Transverse colon (tissue), 4 donors: ENCODE measurements around the gene CILP2. TPM values are rescaled to one million over a fixed set of nuclear protein-coding genes. Genes with fewer than 3 reads are reported as not detected.

Experiments used
- DNase-seq: peaks from one replicate; pipeline ENCODE4 v3.0.0-alpha.2; 2019
- H3K27ac ChIP-seq, 4 donors: fragments of 200-600 bp; sonication (generic); 2 replicates each; pipeline ENCODE4 v1.5.1; 2016 to 2018; ENCODE audit warnings: inconsistent platforms in 4 of 4
- H3K27me3 ChIP-seq: fragments of 200-600 bp; sonication (generic); 2 replicates; pipeline ENCODE4 v1.5.1; 2017; ENCODE audit warnings: inconsistent platforms
- H3K36me3 ChIP-seq, 4 donors: fragments of 200-600 bp; sonication (generic); 2 replicates each; pipeline ENCODE4 v1.5.1; 2017 to 2019; ENCODE audit warnings: inconsistent platforms in 4 of 4
- H3K4me1 ChIP-seq, 4 donors: fragments of 200-600 bp; sonication (generic); 2 replicates each; pipeline ENCODE4 v1.5.1; 2017 to 2020; ENCODE audit warnings: inconsistent platforms in 4 of 4
- H3K4me3 ChIP-seq, 4 donors: fragments of 200-600 bp; sonication (generic); 1 replicate in 1 of 4; 2 replicates in 3 of 4; pipeline versions ENCODE4 v1.5.1 to v1.6.1; 2017 to 2019; ENCODE audit warnings: inconsistent platforms in 4 of 4
- H3K9me3 ChIP-seq, 2 donors: fragments of 200-600 bp; sonication (generic); 2 replicates each; pipeline ENCODE4 v1.5.1; 2017 to 2019; ENCODE audit warnings: inconsistent platforms in 2 of 2
- CTCF ChIP-seq, 5 experiments: fragments of 200-600 bp in 3 of 5; fragments of 450-650 bp in 2 of 5; sonication (generic) in 3 of 5; IDR thresholded peaks; 1 replicate in 2 of 5; 2 replicates in 3 of 5; pipeline ENCODE4 v1.5.1; 2016 to 2017; ENCODE audit warnings: antibody characterized with exemption in 5 of 5, inconsistent platforms in 3 of 5, mild to moderate bottlenecking in 2 of 5, moderate library complexity in 1 of 5
- EP300 ChIP-seq: sonication (generic); formaldehyde crosslinking; IDR thresholded peaks from one replicate; pipeline ENCODE4 v1.6.1; 2017; ENCODE audit warnings: antibody characterized with exemption, low read depth
- POLR2A ChIP-seq: fragments of 450-650 bp; IDR thresholded peaks from one replicate; pipeline ENCODE4 v1.6.1; 2016; ENCODE audit warnings: antibody characterized with exemption, mild to moderate bottlenecking, moderate library complexity
- POLR2AphosphoS5 ChIP-seq, 3 donors: sonication (generic); formaldehyde crosslinking; IDR thresholded peaks; one replicate each; pipeline ENCODE4 v1.6.1; 2016; ENCODE audit warnings: antibody characterized with exemption in 3 of 3
- WGBS, 2 donors: methylation state at CpG; one replicate each; pipeline ENCODE4 v1.1.5; 2018; ENCODE audit warnings: low coverage in 1 of 2; 5-methylcytosine and 5-hydroxymethylcytosine counted together
- in situ Hi-C, 4 donors: fragments of 200-750 bp; cut with MboI; loops; one replicate each; pipeline versions ENCODE4 v1.15.0 to v1.15.1; 2017; ENCODE audit warnings: low sequenced_read_pairs in 3 of 4, low pct_ligation_motif_present in 1 of 4, low pct_unique_long_range_greater_than_20kb in 1 of 4
- intact Hi-C: fragments of 100-400 bp; cut with DNase I; formaldehyde crosslinking; loops from one replicate; pipeline ENCODE4 v1.15.1; 2023; ENCODE audit warnings: low total_unique reads
- total RNA-seq, 4 donors: library from RNA; depleted of rRNA; stranded (reverse); fragments of >200 nt; gene quantifications; one replicate each; pipeline ENCODE4 v1.1.0, GENCODE V29; 2016

CILP2 gene
- total RNA-seq, 4 donors from 2014 or later = 0.48 TPM; not detected in 3

DNA sequence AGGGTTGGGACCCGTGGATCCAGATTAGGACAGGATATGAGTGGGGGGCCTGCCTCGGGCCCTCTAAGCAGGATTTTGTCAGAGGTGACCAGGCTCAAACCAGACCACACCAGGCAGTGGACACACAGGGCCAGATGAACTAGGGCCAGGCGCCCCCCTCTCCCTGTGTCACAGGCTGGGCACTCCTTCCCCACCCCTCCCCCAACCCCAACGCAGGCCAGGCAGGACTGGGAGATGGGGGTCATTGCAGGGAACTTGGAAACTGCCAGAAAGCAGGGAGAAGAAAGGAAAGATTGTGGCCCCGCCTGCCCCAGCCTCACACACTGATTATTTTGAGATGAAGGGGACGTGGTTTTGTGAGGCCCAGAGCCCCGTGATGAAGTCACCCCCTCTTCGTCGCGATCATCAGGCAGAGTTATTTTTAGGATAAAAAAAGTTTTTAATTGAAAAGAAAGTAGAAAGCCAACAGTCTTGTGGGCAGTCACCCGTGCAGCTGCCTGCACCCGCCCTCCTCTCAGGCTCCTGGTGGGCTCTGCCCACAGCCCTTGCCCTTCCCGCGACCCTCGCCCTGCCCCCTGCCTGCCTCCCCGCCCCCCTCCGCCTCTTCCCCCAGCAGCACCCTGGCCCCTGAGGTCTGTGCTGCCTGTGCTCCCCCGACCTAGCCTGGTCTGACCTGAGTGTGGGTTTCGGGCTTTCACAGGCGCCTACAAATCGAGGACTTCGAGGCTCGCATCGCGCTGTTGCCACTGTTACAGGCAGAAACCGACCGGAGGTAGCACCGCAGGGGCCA, 11.3 kb upstream of the CILP2 start:
- Histone ChIP-seq H3K9me3 (no peaks in the 10 kb centered on the region), H3K36me3 (peaks cover 0 to 8% (median 0%) of the 10 kb centered on the region in 4 donors), H3K4me1 (no peaks in the 10 kb centered on the region), H3K4me3 (no peak overlapping the region), H3K27ac (no peak overlapping the region), H3K27me3 (no peaks in the 10 kb centered on the region)
- in situ Hi-C loops (loop anchor here (10.0 to 25.0 kb wide), 4 partner anchors 111 to 761 kb away; partner anchors contain the start of genes GMIP (in 1 of the 4) and LPAR2 (in 1 of the 4)), intact Hi-C loops (loop anchor here (5.0 kb wide), 1 partner anchor 1736 kb away; no protein-coding TSS in a partner anchor)
- 59 to 85% methylated on average over 6 to 28 of the region's 28 CpGs for WGBS, 2 donors
- no peak for DNase-seq
- no peak for TF ChIP-seq POLR2AphosphoS5 (IDR thresholded peaks at IDR 0.05)
- no peak for TF ChIP-seq POLR2A
- TF ChIP-seq EP300 = no peak
- TF ChIP-seq CTCF (IDR thresholded peaks at IDR 0.05) = no peak

DNA sequence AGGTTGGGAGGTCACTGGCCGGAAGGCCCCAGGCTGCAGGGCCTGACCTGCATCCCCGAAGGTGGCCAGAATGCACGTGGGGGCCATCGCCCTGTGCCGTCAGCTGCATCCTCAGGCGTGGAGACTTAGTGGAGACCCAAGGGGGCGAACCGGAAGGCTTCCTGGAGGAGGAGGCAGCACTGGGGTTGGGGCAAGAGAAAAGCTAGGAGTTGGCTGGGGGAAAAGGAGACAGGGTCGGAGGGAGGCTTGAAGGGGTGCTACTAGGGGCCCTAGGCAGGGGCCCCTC, 10.8 kb upstream of the CILP2 start:
- 95% methylated on average over 4 to 9 of the region's 9 CpGs for WGBS, 2 donors
- in situ Hi-C loops = loop anchor here (10.0 to 25.0 kb wide), 4 partner anchors 110 to 760 kb away; partner anchors contain the start of genes GMIP (in 1 of the 4) and LPAR2 (in 1 of the 4)
- Histone ChIP-seq H3K27ac (no peak overlapping the region), H3K27me3 (no peaks in the 10 kb centered on the region), H3K36me3 (peaks cover 0 to 8% (median 0%) of the 10 kb centered on the region in 4 donors), H3K4me1 (peaks cover 0 to 5% (median 4%) of the 10 kb centered on the region in 4 donors), H3K9me3 (no peaks in the 10 kb centered on the region), H3K4me3 (no peak overlapping the region)
- DNase-seq = no peak
- TF ChIP-seq POLR2AphosphoS5 (IDR thresholded peaks at IDR 0.05) (no peak), POLR2A (no peak), CTCF (IDR thresholded peaks at IDR 0.05) (no peak), EP300 (no peak)
- intact Hi-C loops = loop anchor here (5.0 kb wide), 1 partner anchor 1735 kb away; no protein-coding TSS in a partner anchor

DNA sequence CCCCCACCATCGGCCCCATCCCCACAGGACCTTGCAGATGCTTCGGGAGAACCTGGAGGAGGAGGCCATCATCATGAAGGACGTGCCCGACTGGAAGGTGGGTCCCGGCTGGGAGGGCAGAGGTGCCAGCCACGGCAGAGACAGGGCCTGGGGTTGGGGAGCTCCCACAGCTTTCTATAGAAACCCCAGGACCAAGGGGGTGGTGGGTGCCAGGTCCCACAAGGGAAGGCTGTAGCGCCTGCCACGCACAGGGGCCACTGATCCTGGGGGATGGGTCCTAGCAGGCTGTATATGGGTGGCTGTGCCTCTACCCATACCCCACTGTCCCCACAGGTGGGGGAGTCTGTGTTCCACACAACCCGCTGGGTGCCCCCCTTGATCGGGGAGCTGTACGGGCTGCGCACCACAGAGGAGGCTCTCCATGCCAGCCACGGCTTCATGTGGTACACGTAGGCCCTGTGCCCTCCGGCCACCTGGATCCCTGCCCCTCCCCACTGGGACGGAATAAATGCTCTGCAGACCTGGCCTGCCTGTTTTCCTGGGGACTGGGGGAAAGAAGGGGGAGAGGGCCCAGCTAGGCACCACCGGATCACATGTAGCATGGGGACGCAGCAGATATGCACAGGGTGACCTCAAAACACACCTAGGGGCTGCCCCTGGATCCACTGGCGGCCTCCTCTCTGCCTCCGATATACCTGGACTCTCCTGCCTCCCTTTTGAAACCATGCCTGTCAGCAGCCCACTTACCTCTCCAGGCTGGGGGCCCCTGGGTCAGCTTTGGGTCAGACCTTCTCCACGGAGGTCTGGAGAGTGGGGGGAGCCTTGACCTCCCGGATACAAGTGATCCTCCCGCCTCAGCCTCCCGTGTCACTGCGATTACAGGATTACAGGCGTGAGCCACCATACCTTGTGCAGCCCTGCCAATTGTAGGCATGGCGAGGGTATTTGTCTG, 10.1 kb upstream of the CILP2 start:
- Histone ChIP-seq H3K4me3 (no peak overlapping the region), H3K27me3 (no peaks in the 10 kb centered on the region), H3K27ac (no peak overlapping the region), H3K9me3 (no peaks in the 10 kb centered on the region), H3K4me1 (peaks cover 0 to 8% (median 7%) of the 10 kb centered on the region in 4 donors), H3K36me3 (peaks cover 0 to 8% (median 0%) of the 10 kb centered on the region in 4 donors)
- in situ Hi-C loops (loop anchor here (10.0 to 25.0 kb wide), 4 partner anchors 109 to 759 kb away; partner anchors contain the start of genes GMIP (in 1 of the 4) and LPAR2 (in 1 of the 4)), intact Hi-C loops (loop anchor here (5.0 kb wide), 1 partner anchor 1734 kb away; no protein-coding TSS in a partner anchor)
- DNase-seq = no peak
- WGBS, 2 donors = 86% methylated on average over 26 of the region's 27 CpGs; no CpG with 5 or more reads in 1 of the 2 donors
- TF ChIP-seq POLR2AphosphoS5 (IDR thresholded peaks at IDR 0.05) (no peak), CTCF (IDR thresholded peaks at IDR 0.05) (no peak)
